ENCODE data around the gene ITPK1.

ITPK1 gene

DNA sequence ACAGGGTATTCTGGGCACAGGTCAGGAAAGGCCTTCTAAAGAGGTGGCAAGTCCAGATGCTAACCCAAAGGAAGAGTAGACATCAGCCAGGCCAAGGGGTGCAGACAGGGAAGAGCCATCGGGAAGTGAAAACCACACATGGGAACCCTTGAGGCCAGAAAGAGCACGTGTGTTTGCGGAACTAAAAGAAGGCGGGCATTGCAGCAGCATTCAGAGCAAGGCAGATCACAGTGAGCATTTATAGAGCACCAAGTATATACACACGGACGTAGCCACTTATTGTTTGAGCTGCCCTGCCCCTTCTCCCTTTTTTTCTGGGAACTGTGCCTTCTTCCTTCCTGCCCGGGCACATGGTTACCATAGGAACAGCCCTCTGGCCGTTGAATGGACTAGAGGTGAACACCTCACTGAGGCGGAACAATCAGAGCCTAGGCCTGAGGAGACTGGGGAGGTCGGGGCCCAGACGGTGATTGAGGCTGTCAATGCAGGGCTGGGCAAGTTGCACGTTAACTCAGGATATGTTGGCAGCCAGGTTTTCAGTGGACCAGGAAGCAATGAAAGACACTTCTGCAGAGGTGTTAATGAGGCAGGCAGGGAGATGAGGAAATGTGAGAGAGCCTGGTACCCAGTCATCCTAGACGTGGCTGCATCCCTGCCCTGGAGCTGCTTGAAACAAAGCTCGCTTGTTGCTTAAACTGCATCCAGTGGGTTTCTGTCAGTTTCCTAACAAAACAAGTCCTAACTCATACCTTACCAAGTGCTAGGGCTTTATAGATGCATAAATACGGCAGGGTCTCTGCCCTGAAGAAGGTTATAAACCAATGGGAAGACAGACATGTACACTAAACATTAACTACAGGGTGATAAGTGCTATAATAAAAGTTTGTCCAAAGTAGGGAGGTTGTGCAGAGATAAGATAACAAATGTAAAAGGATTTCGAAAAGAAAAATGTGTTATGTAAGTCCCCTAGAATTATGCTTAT is 34.8 kb upstream of the ITPK1 start:
- no peak overlapping the region for H3K27ac ChIP-seq (ENCODE audit: extremely low read depth, low read depth, low read length)
- no peaks in the 10 kb centered on the region for H3K9me3 ChIP-seq (ENCODE audit: control insufficient read depth, insufficient read depth, low read depth, low read length)
- ChIA-PET POLR2A (no interaction called here), CTCF (interaction anchor here (1.1 kb wide), 1 partner anchor 28 kb away, joined by 3 read pairs; no protein-coding TSS in a partner anchor)
- no peaks in the 10 kb centered on the region for H3K4me1 ChIP-seq (ENCODE audit: control insufficient read depth, insufficient read depth, low read length)
- H3K36me3 ChIP-seq (ENCODE audit: control insufficient read depth in 2 of 2, insufficient read depth in 1 of 2, low read length in 2 of 2) = no peaks in the 10 kb centered on the region
- H3K4me3 ChIP-seq (ENCODE audit: low read depth, low read length) = no peak overlapping the region
- TF ChIP-seq, protein P1, sequence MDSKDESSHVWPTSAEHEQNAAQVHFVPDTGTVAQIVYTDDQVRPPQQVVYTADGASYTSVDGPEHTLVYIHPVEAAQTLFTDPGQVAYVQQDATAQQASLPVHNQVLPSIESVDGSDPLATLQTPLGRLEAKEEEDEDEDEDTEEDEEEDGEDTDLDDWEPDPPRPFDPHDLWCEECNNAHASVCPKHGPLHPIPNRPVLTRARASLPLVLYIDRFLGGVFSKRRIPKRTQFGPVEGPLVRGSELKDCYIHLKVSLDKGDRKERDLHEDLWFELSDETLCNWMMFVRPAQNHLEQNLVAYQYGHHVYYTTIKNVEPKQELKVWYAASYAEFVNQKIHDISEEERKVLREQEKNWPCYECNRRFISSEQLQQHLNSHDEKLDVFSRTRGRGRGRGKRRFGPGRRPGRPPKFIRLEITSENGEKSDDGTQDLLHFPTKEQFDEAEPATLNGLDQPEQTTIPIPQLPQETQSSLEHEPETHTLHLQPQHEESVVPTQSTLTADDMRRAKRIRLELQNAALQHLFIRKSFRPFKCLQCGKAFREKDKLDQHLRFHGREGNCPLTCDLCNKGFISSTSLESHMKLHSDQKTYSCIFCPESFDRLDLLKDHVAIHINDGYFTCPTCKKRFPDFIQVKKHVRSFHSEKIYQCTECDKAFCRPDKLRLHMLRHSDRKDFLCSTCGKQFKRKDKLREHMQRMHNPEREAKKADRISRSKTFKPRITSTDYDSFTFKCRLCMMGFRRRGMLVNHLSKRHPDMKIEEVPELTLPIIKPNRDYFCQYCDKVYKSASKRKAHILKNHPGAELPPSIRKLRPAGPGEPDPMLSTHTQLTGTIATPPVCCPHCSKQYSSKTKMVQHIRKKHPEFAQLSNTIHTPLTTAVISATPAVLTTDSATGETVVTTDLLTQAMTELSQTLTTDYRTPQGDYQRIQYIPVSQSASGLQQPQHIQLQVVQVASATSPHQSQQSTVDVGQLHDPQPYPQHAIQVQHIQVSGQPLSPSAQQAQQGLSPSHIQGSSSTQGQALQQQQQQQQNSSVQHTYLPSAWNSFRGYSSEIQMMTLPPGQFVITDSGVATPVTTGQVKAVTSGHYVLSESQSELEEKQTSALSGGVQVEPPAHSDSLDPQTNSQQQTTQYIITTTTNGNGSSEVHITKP (tag by site-specific recombination; IDR thresholded peaks at IDR 0.05) = peak; percentile 73
- TF ChIP-seq SALL2 (tag by site-specific recombination; IDR thresholded peaks at IDR 0.05; ENCODE audit: borderline replicate concordance) = no peak
- peak; percentile 85 for TF ChIP-seq ZSCAN30 (tag by site-specific recombination; IDR thresholded peaks at IDR 0.05)
- peak; percentile 32; the same call in 1 of the 2 replicates for TF ChIP-seq SP2 (tag by site-specific recombination; IDR thresholded peaks at IDR 0.05)
- no peak for TF ChIP-seq KLF8 (tag by site-specific recombination; IDR thresholded peaks at IDR 0.05)
- no peak for TF ChIP-seq ZNF335 (tag by site-specific recombination; conservative IDR thresholded peaks at IDR 0.05)
- TF ChIP-seq ZNF792 (tag by site-specific recombination; IDR thresholded peaks at IDR 0.05) = peak; percentile 69; the same call in 1 of the 2 replicates
- no peak for TF ChIP-seq HOXC10 (CRISPR knock-in tag; IDR thresholded peaks at IDR 0.05)
- no peak for TF ChIP-seq ZNF677 (tag by site-specific recombination; IDR thresholded peaks at IDR 0.05)

DNA sequence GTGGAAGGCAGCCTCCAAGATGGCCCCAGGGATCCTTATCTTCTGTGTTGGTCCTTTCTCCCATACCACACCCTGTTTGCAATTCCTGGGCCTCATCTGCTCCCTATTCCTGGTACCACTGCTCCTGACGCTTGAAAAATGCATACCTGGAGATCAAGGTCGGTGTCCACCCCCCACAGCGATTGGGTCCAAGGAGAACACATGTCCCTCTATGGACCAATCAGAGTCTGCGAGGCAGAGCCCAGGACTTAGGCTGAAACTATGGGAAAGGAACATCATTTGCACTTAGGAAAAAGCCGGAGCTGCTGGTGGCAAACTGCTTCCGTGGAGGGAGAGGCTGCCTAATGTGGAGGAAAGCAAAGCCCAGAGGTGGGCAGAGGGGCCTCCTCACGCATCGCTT is 33.3 kb upstream of the ITPK1 start:
- TF ChIP-seq, protein P2, sequence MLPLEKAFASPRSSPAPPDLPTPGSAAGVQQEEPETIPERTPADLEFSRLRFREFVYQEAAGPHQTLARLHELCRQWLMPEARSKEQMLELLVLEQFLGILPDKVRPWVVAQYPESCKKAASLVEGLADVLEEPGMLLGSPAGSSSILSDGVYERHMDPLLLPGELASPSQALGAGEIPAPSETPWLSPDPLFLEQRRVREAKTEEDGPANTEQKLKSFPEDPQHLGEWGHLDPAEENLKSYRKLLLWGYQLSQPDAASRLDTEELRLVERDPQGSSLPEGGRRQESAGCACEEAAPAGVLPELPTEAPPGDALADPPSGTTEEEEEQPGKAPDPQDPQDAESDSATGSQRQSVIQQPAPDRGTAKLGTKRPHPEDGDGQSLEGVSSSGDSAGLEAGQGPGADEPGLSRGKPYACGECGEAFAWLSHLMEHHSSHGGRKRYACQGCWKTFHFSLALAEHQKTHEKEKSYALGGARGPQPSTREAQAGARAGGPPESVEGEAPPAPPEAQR (tag by site-specific recombination; IDR thresholded peaks at IDR 0.05) = no peak
- TF ChIP-seq ZNF664 (tag by site-specific recombination; IDR thresholded peaks at IDR 0.05) (no peak), ZNF175 (tag by site-specific recombination; IDR thresholded peaks at IDR 0.05) (no peak), ZNF501 (tag by site-specific recombination; IDR thresholded peaks at IDR 0.05) (no peak), ZNF629 (tag by site-specific recombination; IDR thresholded peaks at IDR 0.05) (no peak), ZFP3 (tag by site-specific recombination; IDR thresholded peaks at IDR 0.05; ENCODE audit: low read depth) (no peak), BCL11A (tag by site-specific recombination; IDR thresholded peaks at IDR 0.05; ENCODE audit: low read depth) (no peak), ZNF596 (tag by site-specific recombination; IDR thresholded peaks at IDR 0.05) (no peak), ZNF16 (tag by site-specific recombination; IDR thresholded peaks at IDR 0.05; ENCODE audit: low read depth) (no peak), ZBTB8A (tag by site-specific recombination; IDR thresholded peaks at IDR 0.05) (no peak), ZNF560 (tag by site-specific recombination; IDR thresholded peaks at IDR 0.05; ENCODE audit: borderline replicate concordance) (no peak), ZNF155 (tag by site-specific recombination; IDR thresholded peaks at IDR 0.05) (no peak), ZNF777 (tag by site-specific recombination; IDR thresholded peaks at IDR 0.05; ENCODE audit: borderline replicate concordance) (no peak), ZNF184 (tag by site-specific recombination; IDR thresholded peaks at IDR 0.05) (no peak), ZSCAN30 (tag by site-specific recombination; IDR thresholded peaks at IDR 0.05) (no peak), ZNF37A (tag by site-specific recombination; IDR thresholded peaks at IDR 0.05) (no peak), ZNF292 (tag by site-specific recombination; IDR thresholded peaks at IDR 0.05; ENCODE audit: borderline replicate concordance, low read depth) (no peak), ZNF10 (tag by site-specific recombination; IDR thresholded peaks at IDR 0.05) (no peak)
- TF ChIP-seq, protein P3, sequence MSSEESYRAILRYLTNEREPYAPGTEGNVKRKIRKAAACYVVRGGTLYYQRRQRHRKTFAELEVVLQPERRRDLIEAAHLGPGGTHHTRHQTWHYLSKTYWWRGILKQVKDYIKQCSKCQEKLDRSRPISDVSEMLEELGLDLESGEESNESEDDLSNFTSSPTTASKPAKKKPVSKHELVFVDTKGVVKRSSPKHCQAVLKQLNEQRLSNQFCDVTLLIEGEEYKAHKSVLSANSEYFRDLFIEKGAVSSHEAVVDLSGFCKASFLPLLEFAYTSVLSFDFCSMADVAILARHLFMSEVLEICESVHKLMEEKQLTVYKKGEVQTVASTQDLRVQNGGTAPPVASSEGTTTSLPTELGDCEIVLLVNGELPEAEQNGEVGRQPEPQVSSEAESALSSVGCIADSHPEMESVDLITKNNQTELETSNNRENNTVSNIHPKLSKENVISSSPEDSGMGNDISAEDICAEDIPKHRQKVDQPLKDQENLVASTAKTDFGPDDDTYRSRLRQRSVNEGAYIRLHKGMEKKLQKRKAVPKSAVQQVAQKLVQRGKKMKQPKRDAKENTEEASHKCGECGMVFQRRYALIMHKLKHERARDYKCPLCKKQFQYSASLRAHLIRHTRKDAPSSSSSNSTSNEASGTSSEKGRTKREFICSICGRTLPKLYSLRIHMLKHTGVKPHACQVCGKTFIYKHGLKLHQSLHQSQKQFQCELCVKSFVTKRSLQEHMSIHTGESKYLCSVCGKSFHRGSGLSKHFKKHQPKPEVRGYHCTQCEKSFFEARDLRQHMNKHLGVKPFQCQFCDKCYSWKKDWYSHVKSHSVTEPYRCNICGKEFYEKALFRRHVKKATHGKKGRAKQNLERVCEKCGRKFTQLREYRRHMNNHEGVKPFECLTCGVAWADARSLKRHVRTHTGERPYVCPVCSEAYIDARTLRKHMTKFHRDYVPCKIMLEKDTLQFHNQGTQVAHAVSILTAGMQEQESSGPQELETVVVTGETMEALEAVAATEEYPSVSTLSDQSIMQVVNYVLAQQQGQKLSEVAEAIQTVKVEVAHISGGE (tag by site-specific recombination; conservative IDR thresholded peaks at IDR 0.05; ENCODE audit: low read depth) = no peak
- Histone ChIP-seq H3K4me1 (ENCODE audit: control insufficient read depth, insufficient read depth, low read length) (no peaks in the 10 kb centered on the region), H3K27ac (ENCODE audit: extremely low read depth, low read depth, low read length) (no peak overlapping the region), H3K4me3 (ENCODE audit: low read depth, low read length) (no peak overlapping the region), H3K9me3 (ENCODE audit: control insufficient read depth, insufficient read depth, low read depth, low read length) (no peaks in the 10 kb centered on the region), H3K36me3 (ENCODE audit: control insufficient read depth in 2 of 2, insufficient read depth in 1 of 2, low read length in 2 of 2) (no peaks in the 10 kb centered on the region)
- ChIA-PET POLR2A (interaction anchor here (0.6 kb wide), 1 partner anchor 30 kb away, joined by 3 read pairs; no protein-coding TSS in a partner anchor), CTCF (no interaction called here)
